ENCODE results near the gene CNOT8. TPM values are rescaled to one million over a fixed set of nuclear protein-coding genes. Genes with fewer than 3 reads are reported as not detected.
"Not testable (repeated sequence)": the region's sequence is repeated elsewhere in the genome, so short reads cannot be mapped to it uniquely, and the experiment has no call there.

CNOT8 gene
- polyA plus RNA-seq, 1 donor from 2014 or later: 146 TPM

- no peaks in the 10 kb centered on the region for H3K79me2 ChIP-seq (replicated peaks; ENCODE audit: insufficient read depth, low read length)
- no peaks in the 10 kb centered on the region for H3K36me3 ChIP-seq (ENCODE audit: insufficient read depth, low read length)
- no peaks in the 10 kb centered on the region for H3K9me2 ChIP-seq (ENCODE audit: insufficient read depth, low read length)
- H3K27ac ChIP-seq (ENCODE audit: low read length): no peak overlapping the region
- H3K4me3 ChIP-seq (ENCODE audit: low read length): no peak overlapping the region
- H3K27me3 ChIP-seq (ENCODE audit: insufficient read depth, low read depth, low read length): no peaks in the 10 kb centered on the region
- no peak overlapping the region for H2AFZ ChIP-seq (ENCODE audit: low read depth, low read length)
- H3F3A ChIP-seq (ENCODE audit: insufficient read depth, low read length, poor library complexity, severe bottlenecking): no peaks in the 10 kb centered on the region
- no peaks in the 10 kb centered on the region for H4K20me1 ChIP-seq (ENCODE audit: insufficient read depth)
- H3K4me2 ChIP-seq (ENCODE audit: low read length): no peak overlapping the region
- TF ChIP-seq MXI1 (conservative IDR thresholded peaks at IDR 0.05; ENCODE audit: poor library complexity, severe bottlenecking) (no peak), TAF1 (IDR thresholded peaks at IDR 0.05; ENCODE audit: low read depth) (no peak), RAD21 (conservative IDR thresholded peaks at IDR 0.05) (no peak), POLR2AphosphoS5 (IDR thresholded peaks at IDR 0.05) (no peak), REST (IDR thresholded peaks at IDR 0.05; ENCODE audit: borderline replicate concordance) (no peak), EZH2 (IDR thresholded peaks at IDR 0.05; ENCODE audit: borderline replicate concordance, insufficient read depth, low read length, poor library complexity, severe bottlenecking) (no peak), EP300 (conservative IDR thresholded peaks at IDR 0.05; ENCODE audit: poor library complexity, severe bottlenecking) (no peak), SMC3 (conservative IDR thresholded peaks at IDR 0.05; ENCODE audit: poor library complexity) (no peak), CTCF (IDR thresholded peaks at IDR 0.05; ENCODE audit: poor library complexity, severe bottlenecking) (no peak)
- H3K9ac ChIP-seq (ENCODE audit: low read length): no peak overlapping the region
- H3K9me3 ChIP-seq (ENCODE audit: low read length): no peaks in the 10 kb centered on the region
Observed at GRCh38 chr5:154831451-154831850, 27.0 kb upstream of the CNOT8 start.

- not testable (repeated sequence) for H3K27ac ChIP-seq (ENCODE audit: low read length); H3K9ac ChIP-seq (ENCODE audit: low read length); H3K79me2 ChIP-seq (replicated peaks; ENCODE audit: insufficient read depth, low read length); H3K27me3 ChIP-seq (ENCODE audit: insufficient read depth, low read depth, low read length); H2AFZ ChIP-seq (ENCODE audit: low read depth, low read length); H3K4me3 ChIP-seq (ENCODE audit: low read length); H3K36me3 ChIP-seq (ENCODE audit: insufficient read depth, low read length); H3K9me2 ChIP-seq (ENCODE audit: insufficient read depth, low read length); H3K4me2 ChIP-seq (ENCODE audit: low read length); H3F3A ChIP-seq (ENCODE audit: insufficient read depth, low read length, poor library complexity, severe bottlenecking); H3K9me3 ChIP-seq (ENCODE audit: low read length); H4K20me1 ChIP-seq (ENCODE audit: insufficient read depth)
Observed at GRCh38 chr5:154832804-154833203, 25.6 kb upstream of the CNOT8 start.

- Histone ChIP-seq H3K27ac (ENCODE audit: low read length) (no peak overlapping the region), H3K79me2 (replicated peaks; ENCODE audit: insufficient read depth, low read length) (no peaks in the 10 kb centered on the region), H3F3A (ENCODE audit: insufficient read depth, low read length, poor library complexity, severe bottlenecking) (no peaks in the 10 kb centered on the region), H3K9me2 (ENCODE audit: insufficient read depth, low read length) (no peaks in the 10 kb centered on the region), H2AFZ (ENCODE audit: low read depth, low read length) (no peak overlapping the region), H3K4me3 (ENCODE audit: low read length) (no peak overlapping the region), H3K9me3 (ENCODE audit: low read length) (no peaks in the 10 kb centered on the region), H3K36me3 (ENCODE audit: insufficient read depth, low read length) (no peaks in the 10 kb centered on the region), H3K4me2 (ENCODE audit: low read length) (no peak overlapping the region), H3K9ac (ENCODE audit: low read length) (no peak overlapping the region), H3K27me3 (ENCODE audit: insufficient read depth, low read depth, low read length) (no peaks in the 10 kb centered on the region), H4K20me1 (ENCODE audit: insufficient read depth) (no peaks in the 10 kb centered on the region)
- TF ChIP-seq EP300 (conservative IDR thresholded peaks at IDR 0.05; ENCODE audit: poor library complexity, severe bottlenecking) (no peak), EZH2 (IDR thresholded peaks at IDR 0.05; ENCODE audit: borderline replicate concordance, insufficient read depth, low read length, poor library complexity, severe bottlenecking) (no peak), REST (IDR thresholded peaks at IDR 0.05; ENCODE audit: borderline replicate concordance) (no peak), SMC3 (conservative IDR thresholded peaks at IDR 0.05; ENCODE audit: poor library complexity) (no peak), RAD21 (conservative IDR thresholded peaks at IDR 0.05) (no peak), MXI1 (conservative IDR thresholded peaks at IDR 0.05; ENCODE audit: poor library complexity, severe bottlenecking) (no peak), TAF1 (IDR thresholded peaks at IDR 0.05; ENCODE audit: low read depth) (no peak), CTCF (IDR thresholded peaks at IDR 0.05; ENCODE audit: poor library complexity, severe bottlenecking) (no peak), POLR2AphosphoS5 (IDR thresholded peaks at IDR 0.05) (no peak)
Observed at GRCh38 chr5:154834053-154834452, 24.4 kb upstream of the CNOT8 start.
